Neural cell (in vitro differentiated cells): Measurements from ENCODE around the gene SCTR.

Experiments
- EP300 ChIP-seq: fragments of 450-650 bp; conservative IDR thresholded peaks from 2 replicates; pipeline ENCODE4 v1.6.1; 2014; ENCODE audit warnings: antibody characterized with exemption, mild to moderate bottlenecking, moderate library complexity; ENCODE audit not compliant: poor library complexity, severe bottlenecking
- EZH2 ChIP-seq: fragments of 200-600, 300-800 bp; shearing (Covaris generic), sonication (generic); IDR thresholded peaks from 2 replicates; pipeline ENCODE4 v1.6.1; 2014; ENCODE audit warnings: antibody characterized with exemption, low read length, borderline replicate concordance, mild to moderate bottlenecking; ENCODE audit not compliant: insufficient read depth, poor library complexity, severe bottlenecking
- MXI1 ChIP-seq: fragments of 450-650 bp; conservative IDR thresholded peaks from 2 replicates; pipeline ENCODE4 v1.6.1; 2014; ENCODE audit warnings: antibody characterized with exemption, mild to moderate bottlenecking; ENCODE audit not compliant: poor library complexity, severe bottlenecking
- TF ChIP-seq, protein P1 (sequence below): fragments of 450-650 bp; IDR thresholded peaks from 2 replicates; pipeline ENCODE4 v1.5.1; 2014; ENCODE audit warnings: antibody characterized with exemption, mild to moderate bottlenecking, moderate library complexity; ENCODE audit not compliant: poor library complexity, severe bottlenecking

DNA sequence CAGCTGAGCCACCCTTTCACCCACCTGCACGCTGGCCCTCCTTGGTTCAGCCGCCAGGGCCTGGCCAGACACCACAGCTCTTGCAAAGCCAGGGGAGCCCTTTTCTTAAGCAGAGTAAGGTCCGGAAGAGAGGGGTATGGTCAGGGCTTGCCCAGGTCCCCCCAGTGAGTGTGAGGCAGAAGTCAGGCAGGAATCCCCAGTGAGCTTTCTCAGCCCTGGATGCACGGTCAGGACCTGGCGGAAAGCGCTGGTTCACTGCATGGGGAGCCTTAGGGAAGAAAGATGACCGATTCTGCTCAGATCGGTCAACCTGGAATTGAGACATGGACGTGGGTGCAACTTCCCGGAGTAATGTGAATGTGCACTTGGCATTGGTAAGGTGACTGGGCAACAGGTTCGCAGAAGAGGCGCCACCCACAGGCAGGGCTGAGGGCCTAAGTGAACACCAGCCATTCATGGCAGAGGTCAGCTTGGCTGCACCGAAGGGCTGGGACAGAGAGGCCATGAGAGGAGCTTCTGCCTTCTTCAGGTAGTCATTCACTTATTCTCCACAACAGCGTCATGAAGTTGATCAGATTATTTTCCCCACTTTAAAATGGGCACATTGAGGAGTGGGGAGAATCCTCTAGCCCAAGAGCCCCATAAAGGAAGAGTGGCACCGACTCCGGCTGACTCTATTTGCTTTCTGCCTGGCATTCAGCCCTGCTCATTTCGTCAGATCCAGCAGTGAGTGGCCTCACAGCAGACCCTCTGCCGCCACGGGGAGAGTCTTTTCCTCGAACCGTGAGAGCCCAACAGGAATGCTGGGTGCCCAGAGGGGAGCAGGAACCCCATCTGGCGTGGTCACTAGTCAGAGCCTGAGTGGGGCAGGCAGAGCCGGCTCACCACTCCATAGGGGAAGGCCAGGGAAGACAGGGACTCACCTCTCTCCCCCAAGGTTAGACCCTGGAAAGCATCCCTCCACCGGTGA is 35.8 kb downstream of the SCTR start:
- TF ChIP-seq, protein P1, sequence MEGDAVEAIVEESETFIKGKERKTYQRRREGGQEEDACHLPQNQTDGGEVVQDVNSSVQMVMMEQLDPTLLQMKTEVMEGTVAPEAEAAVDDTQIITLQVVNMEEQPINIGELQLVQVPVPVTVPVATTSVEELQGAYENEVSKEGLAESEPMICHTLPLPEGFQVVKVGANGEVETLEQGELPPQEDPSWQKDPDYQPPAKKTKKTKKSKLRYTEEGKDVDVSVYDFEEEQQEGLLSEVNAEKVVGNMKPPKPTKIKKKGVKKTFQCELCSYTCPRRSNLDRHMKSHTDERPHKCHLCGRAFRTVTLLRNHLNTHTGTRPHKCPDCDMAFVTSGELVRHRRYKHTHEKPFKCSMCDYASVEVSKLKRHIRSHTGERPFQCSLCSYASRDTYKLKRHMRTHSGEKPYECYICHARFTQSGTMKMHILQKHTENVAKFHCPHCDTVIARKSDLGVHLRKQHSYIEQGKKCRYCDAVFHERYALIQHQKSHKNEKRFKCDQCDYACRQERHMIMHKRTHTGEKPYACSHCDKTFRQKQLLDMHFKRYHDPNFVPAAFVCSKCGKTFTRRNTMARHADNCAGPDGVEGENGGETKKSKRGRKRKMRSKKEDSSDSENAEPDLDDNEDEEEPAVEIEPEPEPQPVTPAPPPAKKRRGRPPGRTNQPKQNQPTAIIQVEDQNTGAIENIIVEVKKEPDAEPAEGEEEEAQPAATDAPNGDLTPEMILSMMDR = no peak
- no peak for TF ChIP-seq MXI1
- no peak for TF ChIP-seq EP300
- no peak for TF ChIP-seq EZH2
